Upper lobe of left lung (tissue), 6 donors: Measurements from ENCODE around the gene DYTN. TPM values are rescaled to one million over a fixed set of nuclear protein-coding genes. Genes with fewer than 3 reads are reported as not detected.
A peak's percentile ranks its signal among the peaks of the same experiment; 100 is the strongest.
"Not testable (repeated sequence)": the region's sequence is repeated elsewhere in the genome, so short reads cannot be mapped to it uniquely, and the experiment has no call there.

ENCODE experiments used
- ATAC-seq, 2 donors: fragments of 200-7000 bp; cut with Tn5 transposase; one replicate each; pipeline ENCODE4 v1.9.1; 2022; ENCODE audit warnings: mild to moderate bottlenecking in 2 of 2, moderate library complexity in 2 of 2; ENCODE audit not compliant: low FRiP score in 2 of 2
- DNase-seq, 2 donors: peaks; one replicate each; pipeline ENCODE4 v3.0.0-alpha.2; 2019 to 2020
- H3K27ac ChIP-seq, 4 donors: fragments of 200-600 bp; sonication (generic); one replicate each; pipeline ENCODE4 v1.5.1; 2016 to 2019
- H3K27me3 ChIP-seq, 4 donors: fragments of 200-600 bp; sonication (generic); one replicate each; pipeline ENCODE4 v1.5.1; 2017 to 2019
- H3K36me3 ChIP-seq, 4 donors: fragments of 200-600 bp; sonication (generic); one replicate each; pipeline ENCODE4 v1.5.1; 2016 to 2019
- H3K4me1 ChIP-seq, 4 donors: fragments of 200-600 bp; sonication (generic); one replicate each; pipeline ENCODE4 v1.5.1; 2018 to 2019
- H3K4me3 ChIP-seq, 4 donors: fragments of 200-600 bp; sonication (generic); one replicate each; pipeline ENCODE4 v1.5.1; 2017 to 2019; ENCODE audit warnings: mild to moderate bottlenecking in 2 of 4, moderate library complexity in 1 of 4
- H3K9me3 ChIP-seq, 4 donors: fragments of 200-600 bp; sonication (generic); one replicate each; pipeline ENCODE4 v1.5.1; 2018 to 2019
- CTCF ChIP-seq, 6 experiments: fragments of 450-650 bp in 4 of 6; fragments of 200-600 bp in 2 of 6; sonication (generic) in 2 of 6; IDR thresholded peaks; one replicate each; pipeline ENCODE4 v1.5.1; 2016 to 2019; ENCODE audit warnings: antibody characterized with exemption in 6 of 6
- EP300 ChIP-seq, 4 donors: sonication (generic); formaldehyde crosslinking; IDR thresholded peaks; one replicate each; pipeline ENCODE4 v1.5.1; 2017; ENCODE audit warnings: antibody characterized with exemption in 4 of 4, control low read depth in 2 of 4
- POLR2A ChIP-seq, 4 donors: fragments of 450-650 bp; IDR thresholded peaks; one replicate each; pipeline ENCODE4 v1.5.1; 2016 to 2017; ENCODE audit warnings: antibody characterized with exemption in 4 of 4, mild to moderate bottlenecking in 2 of 4
- POLR2AphosphoS5 ChIP-seq, 2 donors: sonication (generic); formaldehyde crosslinking; IDR thresholded peaks; one replicate each; pipeline ENCODE4 v1.5.1; 2017; ENCODE audit warnings: antibody characterized with exemption in 2 of 2
- WGBS, 2 donors: methylation state at CpG; one replicate each; pipeline ENCODE4 v1.1.5; 2017 to 2018; 5-methylcytosine and 5-hydroxymethylcytosine counted together
- total RNA-seq, 6 donors: library from RNA; depleted of rRNA in 4 of 6; stranded (reverse); fragments of >200 nt in 4 of 6; gene quantifications; one replicate each; pipeline versions ENCODE4 v1.1.0 to v1.2.1, GENCODE V29; 2016 to 2021
- donor health status: DM: no; HTN: no; CAD: no; lungs with moderate emphysema.
- donor health status: DM: no; HTN: yes; CAD: no; lungs with severe emphysema.

The DYTN gene
- total RNA-seq, 6 donors from 2014 or later, result not detected

DNA sequence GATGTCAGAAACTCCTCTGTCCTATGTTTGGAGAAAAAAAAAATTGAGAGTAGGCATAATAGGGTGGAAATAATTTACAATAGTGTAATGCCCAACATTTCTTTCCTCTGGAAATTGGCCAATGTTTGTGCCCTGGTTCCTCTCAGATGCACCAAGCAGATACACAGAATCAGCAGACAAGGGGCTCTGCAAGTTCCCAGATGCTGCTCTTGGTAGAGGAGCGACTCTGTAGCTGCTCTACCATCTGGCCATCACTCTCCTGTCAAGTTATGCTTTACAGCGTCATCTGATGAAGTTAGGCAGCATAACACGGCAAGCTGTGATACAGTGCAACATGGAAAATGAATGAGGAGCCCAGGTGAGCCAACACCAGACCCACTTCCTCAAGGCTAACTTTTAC, 1.6 kb downstream of the DYTN start:
- no peaks in the 10 kb centered on the region for H3K9me3 ChIP-seq
- TF ChIP-seq POLR2A (IDR thresholded peaks at IDR 0.05), result no peak

DNA sequence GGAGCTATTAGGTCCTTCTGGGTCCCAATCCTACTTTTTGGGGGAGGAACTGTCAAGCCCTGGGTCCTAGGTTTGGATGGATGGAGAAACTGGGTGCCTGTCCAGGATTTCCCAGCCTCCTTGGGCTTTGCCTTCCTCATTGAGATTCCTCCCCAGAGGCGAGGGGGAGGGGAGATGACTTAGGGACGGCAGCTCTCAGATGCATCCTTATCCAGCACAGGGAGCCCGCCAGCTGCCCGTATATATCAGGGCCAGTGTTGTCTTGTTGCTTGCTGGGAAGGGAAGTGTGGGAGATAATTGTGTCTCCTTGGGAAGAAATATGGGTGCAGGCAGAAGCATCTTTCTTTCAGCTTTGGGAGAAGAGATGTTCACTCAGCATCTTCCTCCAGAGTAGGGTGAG, 3.0 kb downstream of the DYTN start:
- DNase-seq, H3K27ac ChIP-seq, H3K9me3 ChIP-seq, H3K4me3 ChIP-seq, H3K36me3 ChIP-seq, ATAC-seq, H3K4me1 ChIP-seq, H3K27me3 ChIP-seq: not testable (repeated sequence)
- WGBS, 2 donors, result 54 to 70% methylated on average over 4 of the region's 4 CpGs

More for the DNA sequence above, 1.6 kb downstream of the DYTN start:
- no peak overlapping the region for H3K4me3 ChIP-seq
- H3K27ac ChIP-seq, result no peak overlapping the region
- H3K36me3 ChIP-seq, result no peaks in the 10 kb centered on the region
- ATAC-seq (no peak), DNase-seq (no peak)
- no peaks in the 10 kb centered on the region for H3K4me1 ChIP-seq
- WGBS, 2 donors, result 58 to 88% methylated on average over 3 of the region's 3 CpGs
- H3K27me3 ChIP-seq, result no peaks in the 10 kb centered on the region

DNA sequence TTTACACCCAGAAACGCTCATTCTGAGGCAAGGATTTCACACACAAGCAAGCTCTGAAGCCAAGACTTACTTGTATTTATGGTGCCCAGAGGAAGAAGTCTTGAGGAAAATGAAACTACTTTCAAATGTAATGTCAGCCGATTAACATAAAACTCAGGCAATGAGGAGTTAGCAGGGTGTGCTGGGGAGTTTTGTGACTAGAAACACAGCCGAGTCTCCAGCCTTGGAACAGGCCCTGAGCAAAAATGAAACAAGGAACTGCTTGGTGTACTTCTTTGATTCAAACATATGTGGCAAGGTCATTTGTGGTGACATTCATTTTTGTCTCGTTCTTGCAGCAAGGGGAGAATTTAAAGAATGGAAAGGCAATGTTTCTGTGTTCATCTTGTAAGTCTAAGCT, 4.5 kb downstream of the DYTN start:
- no peak overlapping the region for H3K4me3 ChIP-seq
- WGBS, 2 donors, result 51 to 64% methylated on average over 4 of the region's 4 CpGs
- no peaks in the 10 kb centered on the region for H3K9me3 ChIP-seq
- H3K27me3 ChIP-seq, result no peaks in the 10 kb centered on the region
- H3K27ac ChIP-seq, result no peak overlapping the region
- no peaks in the 10 kb centered on the region for H3K4me1 ChIP-seq
- TF ChIP-seq EP300 (IDR thresholded peaks at IDR 0.05) (no peak), POLR2A (IDR thresholded peaks at IDR 0.05) (no peak), POLR2AphosphoS5 (IDR thresholded peaks at IDR 0.05) (no peak), CTCF (IDR thresholded peaks at IDR 0.05) (no peak)
- ATAC-seq (peak in 1 of 2 donors; percentile 34), DNase-seq (no peak)
- H3K36me3 ChIP-seq, result no peaks in the 10 kb centered on the region

DNA sequence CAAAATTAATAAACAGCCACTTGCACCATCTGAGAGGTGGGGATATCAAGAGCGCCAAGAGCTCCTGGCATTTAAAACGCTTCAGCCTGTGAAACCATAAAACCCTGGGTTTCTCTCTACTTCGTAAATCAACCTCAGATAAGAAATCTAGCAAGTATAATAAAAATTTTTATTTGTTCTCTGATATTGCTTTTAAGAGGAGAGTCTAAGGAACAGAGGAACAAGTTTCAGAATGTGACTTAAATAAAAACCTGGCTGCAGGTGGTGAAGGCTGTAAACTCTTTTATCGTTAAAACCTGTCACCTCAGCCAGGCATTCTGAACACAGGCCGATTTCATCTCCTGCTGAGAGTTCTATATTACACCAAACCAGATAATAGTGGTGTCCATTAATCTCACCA, 9.9 kb downstream of the DYTN start:
- no peak overlapping the region for H3K27ac ChIP-seq
- no peaks in the 10 kb centered on the region for H3K36me3 ChIP-seq
- H3K4me1 ChIP-seq, result no peaks in the 10 kb centered on the region
- ATAC-seq, result no peak
- H3K4me3 ChIP-seq, result no peak overlapping the region
- no peaks in the 10 kb centered on the region for H3K27me3 ChIP-seq
- 58 to 59% methylated on average over 5 of the region's 5 CpGs for WGBS, 2 donors
- TF ChIP-seq EP300 (IDR thresholded peaks at IDR 0.05), result no peak
- no peaks in the 10 kb centered on the region for H3K9me3 ChIP-seq
- no peak for DNase-seq

- DNase-seq (no peak), ATAC-seq (no peak)
- no peaks in the 10 kb centered on the region for H3K9me3 ChIP-seq
- H3K36me3 ChIP-seq, result no peaks in the 10 kb centered on the region
- no peak for TF ChIP-seq POLR2A (IDR thresholded peaks at IDR 0.05)
- no peak for TF ChIP-seq POLR2AphosphoS5 (IDR thresholded peaks at IDR 0.05)
- no peak for TF ChIP-seq CTCF (IDR thresholded peaks at IDR 0.05)
- no peak for TF ChIP-seq EP300 (IDR thresholded peaks at IDR 0.05)
- WGBS, 2 donors, result 72 to 74% methylated on average over 10 of the region's 10 CpGs
- no peaks in the 10 kb centered on the region for H3K4me1 ChIP-seq
- H3K4me3 ChIP-seq, result no peak overlapping the region
- H3K27me3 ChIP-seq, result no peaks in the 10 kb centered on the region
- H3K27ac ChIP-seq, result no peak overlapping the region
These were observed 11.0 kb downstream of the DYTN start for GRCh38 chr2:206707164-206707701.

DNA sequence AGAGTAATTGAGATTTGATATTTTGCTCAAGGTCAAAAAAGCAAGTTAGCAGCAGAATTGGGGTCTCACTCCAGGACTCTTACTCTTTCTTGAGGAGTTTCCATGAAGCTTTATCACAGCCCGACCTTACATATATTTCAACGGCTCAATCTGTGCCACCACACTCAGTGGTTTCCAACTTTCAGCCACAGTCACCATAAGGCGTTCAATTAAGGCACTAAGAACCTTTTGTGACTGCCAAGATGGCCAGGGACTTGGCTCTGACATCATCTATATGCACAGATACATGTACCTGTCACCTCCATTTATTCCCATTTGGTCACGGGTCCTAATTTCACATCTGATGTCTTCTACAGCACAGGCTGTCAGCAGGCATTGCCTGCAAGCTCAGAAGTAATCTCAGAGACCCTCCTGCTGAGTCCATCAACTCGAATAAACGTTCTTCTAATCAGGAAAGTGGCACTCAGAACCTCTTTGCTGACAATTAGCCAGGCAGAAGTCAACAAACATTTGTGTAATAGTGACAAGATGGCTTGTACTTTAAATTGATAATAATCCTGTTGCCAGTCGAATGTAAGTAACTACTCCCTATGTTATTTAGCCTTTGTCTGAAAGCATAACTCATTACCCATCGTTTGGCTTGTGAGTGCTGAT, 16.1 kb downstream of the DYTN start:
- Histone ChIP-seq H3K9me3 (no peaks in the 10 kb centered on the region), H3K36me3 (no peaks in the 10 kb centered on the region), H3K4me1 (no peaks in the 10 kb centered on the region), H3K27ac (no peak overlapping the region), H3K27me3 (peaks cover 0 to 1% (median 0%) of the 10 kb centered on the region in 4 donors), H3K4me3 (no peak overlapping the region)
- no peak for TF ChIP-seq EP300 (IDR thresholded peaks at IDR 0.05)
- TF ChIP-seq POLR2A (IDR thresholded peaks at IDR 0.05), result no peak
- no peak for TF ChIP-seq POLR2AphosphoS5 (IDR thresholded peaks at IDR 0.05)
- no peak for TF ChIP-seq CTCF (IDR thresholded peaks at IDR 0.05)
- ATAC-seq (no peak), DNase-seq (no peak)
- WGBS, 2 donors, result 62 to 65% methylated on average over 8 of the region's 8 CpGs
